HS-27A (cell line): ENCODE data around the gene ERMN.
"Not testable (repeated sequence)": the region's sequence is repeated elsewhere in the genome, so short reads cannot be mapped to it uniquely, and the experiment has no call there.

ENCODE experiments used
- DNase-seq: peaks from one replicate; pipeline ENCODE4 v3.0.0-alpha.2; 2012; ENCODE audit warnings: low read depth, missing footprints

The ERMN gene

GRCh38 chr2:157292853-157293252, 32.8 kb downstream of the ERMN start:
- no peak for DNase-seq

DNA sequence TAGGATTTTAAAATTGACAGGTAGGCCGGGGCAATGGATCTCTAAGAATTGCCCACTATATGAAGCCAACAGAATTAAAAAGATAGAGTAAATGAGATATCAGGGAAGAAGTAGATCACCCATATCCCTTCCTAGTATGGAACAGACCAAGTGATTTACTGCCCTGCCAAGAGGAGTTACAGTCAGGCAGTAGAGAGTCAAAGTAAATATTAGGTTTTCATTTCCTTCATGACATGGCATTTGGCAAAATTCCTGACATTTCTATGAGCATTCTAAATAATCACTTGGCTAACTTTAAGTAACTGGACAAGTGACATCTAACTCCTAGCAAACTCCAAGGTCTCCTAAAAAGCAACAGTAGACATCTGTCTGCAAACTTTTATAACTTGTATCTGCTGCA, 34.6 kb downstream of the ERMN start:
- no peak for DNase-seq

DNA sequence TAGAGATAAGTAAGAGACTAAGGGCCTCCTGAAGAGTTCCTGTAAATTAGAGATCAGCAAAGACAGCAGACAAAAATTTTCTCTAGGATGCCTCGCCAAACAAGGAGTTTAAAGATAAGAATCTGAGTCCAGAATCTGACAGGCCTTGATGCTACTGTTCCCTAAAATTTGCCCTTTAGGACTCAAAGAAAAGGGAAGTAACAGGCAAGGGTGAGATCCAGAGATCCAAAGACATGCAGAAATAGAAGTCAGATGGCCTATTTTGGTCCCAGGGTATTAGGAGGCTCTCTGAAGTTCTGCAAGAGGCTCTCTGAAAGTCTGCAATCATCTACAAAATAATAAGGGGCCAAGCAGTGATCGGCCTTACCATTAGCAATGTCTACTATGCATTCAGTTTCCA, 35.1 kb downstream of the ERMN start:
- DNase-seq = no peak

GRCh38 chr2:157287160-157287559, 38.5 kb downstream of the ERMN start:
- no peak for DNase-seq

DNA sequence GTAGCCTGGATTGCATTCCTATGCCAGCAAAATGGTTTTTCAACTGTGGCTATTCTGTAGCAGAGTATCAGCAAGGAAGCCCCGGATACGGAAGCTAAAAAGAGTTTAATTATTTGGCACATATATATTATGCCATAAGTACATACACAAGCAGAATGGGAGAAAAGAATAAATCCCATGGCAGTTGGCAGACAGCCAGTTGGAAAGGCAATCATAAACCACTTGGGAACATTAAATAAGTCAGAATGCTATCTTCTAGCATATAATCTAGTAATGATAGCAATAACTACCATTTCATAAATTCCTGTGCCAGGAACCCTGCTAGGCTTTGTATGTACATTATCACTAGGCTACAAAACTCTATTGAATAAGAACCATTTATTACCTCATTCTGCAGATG, 42.2 kb downstream of the ERMN start:
- DNase-seq = no peak

DNA sequence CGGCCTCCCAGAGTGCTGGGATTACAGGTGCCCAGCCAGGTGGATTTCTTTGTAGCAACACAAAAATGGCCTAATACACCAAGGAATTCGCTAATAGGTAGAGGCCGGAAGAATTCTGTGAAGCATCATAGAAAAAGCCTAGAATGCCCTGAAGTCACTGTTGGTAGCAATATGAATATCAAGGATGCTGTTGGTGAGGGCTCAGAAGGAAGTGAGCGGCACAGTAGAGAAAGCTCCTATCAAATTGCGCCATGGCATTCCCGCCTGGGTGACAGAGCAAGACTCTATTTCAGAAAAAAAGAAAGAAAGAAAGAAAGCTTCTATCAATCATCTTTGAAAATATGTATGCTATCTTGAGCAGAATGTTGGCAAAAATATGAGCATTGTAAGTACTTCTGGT, 44.3 kb downstream of the ERMN start:
- DNase-seq = no peak

- DNase-seq = not testable (repeated sequence)
These were observed 46.3 kb downstream of the ERMN start for GRCh38 chr2:157279311-157279710.

GRCh38 chr2:157271590-157272203, 53.9 kb downstream of the ERMN start:
- DNase-seq = no peak

- no peak for DNase-seq
These were observed 55.7 kb downstream of the ERMN start for GRCh38 chr2:157269922-157270321.

DNA sequence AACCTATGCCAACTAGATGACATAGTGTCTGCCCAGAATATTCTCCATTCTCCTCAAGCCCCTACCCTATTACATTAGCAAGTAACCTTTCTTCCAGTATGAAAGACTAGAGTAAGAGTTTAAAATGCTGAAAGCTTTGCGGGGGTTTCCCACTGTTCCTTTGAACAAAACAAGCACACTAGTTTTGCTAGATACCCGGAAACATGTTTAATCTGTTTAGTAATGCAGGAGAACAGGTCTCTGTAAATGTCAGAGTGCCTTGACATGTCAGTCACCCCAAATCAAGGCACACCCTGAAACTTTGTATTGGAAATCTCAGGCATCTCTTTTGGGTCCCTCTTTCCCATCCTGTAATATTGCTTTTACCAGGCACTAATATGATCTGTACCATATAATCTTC, 56.6 kb downstream of the ERMN start:
- no peak for DNase-seq
